Stimulated activated effector memory CD8-positive, alpha-beta T cell treated with anti-CD3 and anti-CD28 coated beads, Interleukin-12 subunit alpha, Interleukin-12 subunit beta, amount 100 ng/mL, for 72 hours (primary cell): ENCODE results near the gene RPL13A.
"Not testable (repeated sequence)": the region's sequence is repeated elsewhere in the genome, so short reads cannot be mapped to it uniquely, and the experiment has no call there.

ENCODE experiments used
- ATAC-seq: fragments of 150-1000 bp; cut with Tn5 transposase; 2 replicates; pipeline ENCODE4 v1.10.0; 2021
- DNase-seq, 2 donors: peaks; one replicate each; pipeline ENCODE4 v3.0.0; 2021 to 2022; ENCODE audit warnings: low spot score in 2 of 2
- H3K27ac Mint-ChIP-seq: one replicate; pipeline ENCODE4 v1.8.0; 2022; ENCODE audit warnings: mild to moderate bottlenecking, mixed read lengths
- H3K36me3 Mint-ChIP-seq: one replicate; pipeline ENCODE4 v1.8.0; 2022; ENCODE audit warnings: mild to moderate bottlenecking, mixed read lengths
- H3K4me1 Mint-ChIP-seq: one replicate; pipeline ENCODE4 v1.8.0; 2022; ENCODE audit warnings: mixed read lengths
- H3K4me3 Mint-ChIP-seq: one replicate; pipeline ENCODE4 v1.8.0; 2022; ENCODE audit warnings: mild to moderate bottlenecking, mixed read lengths
- H3K9me3 Mint-ChIP-seq: one replicate; pipeline ENCODE4 v1.8.0; 2022; ENCODE audit warnings: mixed read lengths

Gene RPL13A

GRCh38 chr19:49487277-49488045 lies at the start of gene RPL13A:
TSS of gene RPL13A (plus strand) at chr19:49487608. CDS start at chr19:49487630, 22 bp downstream.
- Mint-ChIP-seq H3K9me3 (no peaks in the 10 kb centered on the region), H3K36me3 (peaks cover 99% of the 10 kb centered on the region), H3K4me3 (peak within 1 kb of the TSS; percentile 93), H3K4me1 (peaks cover 60% of the 10 kb centered on the region), H3K27ac (peak within 1 kb of the TSS; percentile 100)
- DNase-seq (peak; percentile 99 to 100), ATAC-seq (peak; percentile 88)

DNA sequence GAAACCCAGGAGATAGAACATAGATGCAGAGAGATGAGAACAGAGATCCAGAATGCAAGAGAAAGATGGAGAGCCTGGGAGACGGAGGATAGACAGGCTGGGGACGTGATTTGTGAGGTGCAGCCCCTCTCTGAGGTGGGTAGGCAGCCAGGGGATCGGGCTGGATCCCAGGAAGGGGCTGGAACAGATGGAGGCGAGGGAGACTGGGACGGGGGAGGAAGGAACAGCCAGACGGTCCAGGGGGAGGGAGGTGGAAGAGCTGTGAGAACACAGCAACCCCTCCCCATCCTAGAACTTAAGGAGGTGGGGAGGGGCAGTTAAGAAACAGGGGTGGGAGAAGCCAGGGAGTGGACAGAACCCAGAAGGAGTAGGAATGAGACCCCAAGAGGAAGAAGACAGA lies 49.1 kb upstream of the RPL13A start:
- no peak overlapping the region for H3K4me3 Mint-ChIP-seq
- no peak overlapping the region for H3K27ac Mint-ChIP-seq
- peaks cover 51% of the 10 kb centered on the region for H3K4me1 Mint-ChIP-seq
- ATAC-seq (no peak), DNase-seq (no peak)
- no peaks in the 10 kb centered on the region for H3K9me3 Mint-ChIP-seq
- H3K36me3 Mint-ChIP-seq: peaks cover 8% of the 10 kb centered on the region

- Mint-ChIP-seq H3K27ac (no peak overlapping the region), H3K4me3 (no peak overlapping the region), H3K9me3 (no peaks in the 10 kb centered on the region), H3K36me3 (peaks cover 22% of the 10 kb centered on the region), H3K4me1 (peaks cover 60% of the 10 kb centered on the region)
- no peak for DNase-seq
- no peak for ATAC-seq
These were observed 47.6 kb upstream of the RPL13A start for GRCh38 chr19:49439836-49440235.

- Mint-ChIP-seq H3K4me3 (peak overlapping the region; percentile 74), H3K36me3 (peaks cover 22% of the 10 kb centered on the region), H3K27ac (no peak overlapping the region), H3K9me3 (no peaks in the 10 kb centered on the region), H3K4me1 (peaks cover 59% of the 10 kb centered on the region)
- ATAC-seq (no peak), DNase-seq (no peak)
These were observed 46.8 kb upstream of the RPL13A start for GRCh38 chr19:49440439-49441209.

- DNase-seq (no peak), ATAC-seq (no peak)
- peaks cover 53% of the 10 kb centered on the region for H3K4me1 Mint-ChIP-seq
- H3K4me3 Mint-ChIP-seq: peak within 1 kb of the TSS; percentile 74
- H3K36me3 Mint-ChIP-seq: peaks cover 22% of the 10 kb centered on the region
- no peaks in the 10 kb centered on the region for H3K9me3 Mint-ChIP-seq
- peak within 1 kb of the TSS; percentile 88 for H3K27ac Mint-ChIP-seq
These were observed 46.0 kb upstream of the RPL13A start, which contains the start of gene SLC17A7 for GRCh38 chr19:49441210-49441959. TSS of gene SLC17A7 (minus strand) at chr19:49441527. CDS start at chr19:49441379, 148 bp downstream.

DNA sequence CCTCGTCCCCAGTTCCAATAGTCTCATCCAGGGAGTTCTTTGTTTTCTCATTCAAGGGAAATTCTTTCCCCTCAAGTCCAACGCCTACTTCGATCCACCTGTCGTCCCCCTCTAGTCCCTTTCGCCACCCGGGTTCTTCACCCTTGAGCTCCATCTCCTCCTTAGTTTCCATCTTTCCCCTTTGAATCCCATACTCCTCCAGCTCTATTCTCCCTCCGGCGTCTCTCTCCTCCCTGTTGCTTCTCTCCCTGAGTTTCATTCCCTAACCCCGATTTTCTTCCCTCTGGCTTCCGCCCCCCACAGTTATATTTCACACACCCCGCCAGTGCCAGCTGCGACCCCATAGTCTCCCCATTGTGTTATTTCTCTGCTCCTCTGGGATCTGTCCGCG lies 45.5 kb upstream of the RPL13A start:
- Mint-ChIP-seq H3K36me3 (peaks cover 28% of the 10 kb centered on the region), H3K9me3 (no peaks in the 10 kb centered on the region), H3K4me3 (peak overlapping the region; percentile 74), H3K4me1 (peaks cover 49% of the 10 kb centered on the region), H3K27ac (peak overlapping the region; percentile 88)
- no peak for DNase-seq
- ATAC-seq: no peak

- H3K9me3 Mint-ChIP-seq: no peaks in the 10 kb centered on the region
- H3K4me3 Mint-ChIP-seq: peak overlapping the region; percentile 74
- peaks cover 45% of the 10 kb centered on the region for H3K4me1 Mint-ChIP-seq
- DNase-seq (peak in 1 of 2 donors; percentile 68), ATAC-seq (no peak)
- peak overlapping the region; percentile 88 for H3K27ac Mint-ChIP-seq
- peaks cover 32% of the 10 kb centered on the region for H3K36me3 Mint-ChIP-seq
These were observed 45.1 kb upstream of the RPL13A start for GRCh38 chr19:49442354-49442753.

DNA sequence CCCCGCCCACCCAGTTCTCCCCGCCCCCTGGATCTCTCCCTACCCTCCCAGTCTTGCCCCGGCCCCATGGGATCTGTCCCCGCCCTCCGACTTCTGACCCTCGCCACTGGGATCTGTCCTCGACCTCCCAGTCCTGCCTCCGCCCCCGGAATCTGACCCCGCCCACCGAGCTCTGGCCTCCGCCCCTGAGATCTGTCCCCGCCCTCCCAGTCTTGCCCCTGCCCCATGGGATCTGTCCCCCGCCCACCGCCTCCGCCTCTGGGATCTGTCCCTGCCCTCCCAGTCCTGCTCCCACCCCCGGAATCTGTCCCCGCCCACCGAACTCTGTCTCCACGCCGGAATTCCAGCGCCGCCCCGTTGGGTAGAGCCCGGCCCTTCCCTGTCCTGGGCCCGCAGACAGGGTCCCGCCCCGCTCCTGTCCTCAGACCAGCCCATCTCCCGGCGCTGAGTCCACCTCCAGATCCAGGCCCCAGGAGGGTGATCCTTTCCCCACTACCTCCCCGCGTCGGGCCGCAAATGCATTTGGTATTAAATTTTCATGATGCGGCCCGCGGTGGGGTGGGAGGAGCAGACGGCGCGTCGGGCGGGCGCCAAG lies 44.5 kb upstream of the RPL13A start:
- ATAC-seq (peak; percentile 38), DNase-seq (peak; percentile 50 to 86)
- peaks cover 42% of the 10 kb centered on the region for H3K4me1 Mint-ChIP-seq
- peak overlapping the region; percentile 74 for H3K4me3 Mint-ChIP-seq
- peaks cover 37% of the 10 kb centered on the region for H3K36me3 Mint-ChIP-seq
- H3K9me3 Mint-ChIP-seq: no peaks in the 10 kb centered on the region
- H3K27ac Mint-ChIP-seq: peak overlapping the region; percentile 88

DNA sequence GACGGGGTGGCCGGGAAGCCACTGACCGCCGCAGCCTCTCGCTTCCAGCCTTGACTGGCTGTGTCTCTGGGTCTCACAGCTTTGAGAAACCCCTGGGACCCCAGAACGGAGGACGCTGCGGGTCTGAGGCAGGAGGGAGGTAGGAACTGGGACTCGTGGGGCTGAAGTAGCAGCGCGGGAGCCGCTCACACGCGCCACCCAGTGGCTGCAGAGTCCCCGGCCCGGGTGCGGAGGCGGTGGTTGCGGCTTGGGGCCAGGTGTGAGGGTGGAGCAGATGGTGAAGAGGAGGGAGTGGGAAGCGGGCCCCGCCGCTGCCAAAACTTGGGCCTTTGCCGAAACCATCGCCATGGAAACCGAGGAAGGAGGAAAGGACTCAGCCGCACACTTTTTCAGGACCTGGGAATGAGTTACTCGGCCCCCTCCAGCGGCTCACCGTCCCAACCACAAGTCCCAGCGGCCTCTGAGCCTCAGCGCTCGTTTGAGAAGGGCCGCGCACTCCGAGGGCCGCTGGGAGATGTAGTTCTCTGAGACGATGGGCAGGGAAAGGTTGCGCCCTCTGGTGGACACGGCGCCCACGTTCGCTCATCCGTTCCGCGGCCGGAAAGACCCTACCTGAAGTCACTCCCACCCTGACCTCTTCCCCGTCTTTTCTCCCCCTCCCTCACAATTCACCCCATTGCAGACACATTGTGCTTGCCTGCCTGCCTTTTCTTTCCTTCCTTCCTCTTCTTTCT lies 43.9 kb upstream of the RPL13A start:
- Mint-ChIP-seq H3K27ac (peak overlapping the region; percentile 88), H3K36me3 (peaks cover 44% of the 10 kb centered on the region), H3K9me3 (no peaks in the 10 kb centered on the region), H3K4me1 (peaks cover 48% of the 10 kb centered on the region), H3K4me3 (peak overlapping the region; percentile 74)
- peak; percentile 97 to 99 for DNase-seq
- peak; percentile 92 for ATAC-seq

DNA sequence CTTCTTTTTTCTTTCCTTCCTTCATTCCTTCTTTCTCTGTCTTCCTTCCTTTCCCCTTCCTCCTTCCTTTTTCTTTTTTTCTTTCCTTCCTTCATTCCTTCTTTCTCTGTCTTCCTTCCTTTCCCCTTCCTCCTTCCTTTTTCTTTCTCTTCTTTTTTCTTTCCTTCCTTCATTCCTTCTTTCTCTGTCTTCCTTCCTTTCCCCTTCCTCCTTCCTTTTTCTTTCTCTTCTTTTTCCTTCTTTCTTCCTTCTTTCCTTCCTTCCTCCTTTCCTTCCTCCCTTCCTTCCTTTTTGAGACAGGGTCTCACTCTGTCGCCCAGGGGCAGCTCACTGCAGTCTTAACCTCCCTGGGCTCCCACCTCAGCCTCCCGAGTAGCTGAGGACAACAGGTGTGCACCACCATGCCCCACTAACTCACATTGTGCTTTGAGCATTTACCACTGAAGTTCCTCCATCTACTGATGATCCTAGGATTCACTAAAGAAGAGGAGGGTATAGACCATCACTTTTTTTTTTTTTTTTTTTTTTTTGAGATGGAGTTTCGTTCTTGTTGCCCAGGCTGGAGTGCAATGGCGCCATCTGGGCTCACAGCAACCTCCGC lies 43.2 kb upstream of the RPL13A start:
- not testable (repeated sequence) for DNase-seq, ATAC-seq, H3K9me3 Mint-ChIP-seq
- Mint-ChIP-seq H3K4me1 (peaks cover 54% of the 10 kb centered on the region), H3K36me3 (peaks cover 50% of the 10 kb centered on the region), H3K27ac (peak overlapping the region; percentile 88), H3K4me3 (peak overlapping the region; percentile 74)

GRCh38 chr19:49445997-49446396 lies 41.4 kb upstream of the RPL13A start:
- Mint-ChIP-seq H3K4me1 (peaks cover 59% of the 10 kb centered on the region), H3K27ac (peak overlapping the region; percentile 17)
- no peak for ATAC-seq

DNA sequence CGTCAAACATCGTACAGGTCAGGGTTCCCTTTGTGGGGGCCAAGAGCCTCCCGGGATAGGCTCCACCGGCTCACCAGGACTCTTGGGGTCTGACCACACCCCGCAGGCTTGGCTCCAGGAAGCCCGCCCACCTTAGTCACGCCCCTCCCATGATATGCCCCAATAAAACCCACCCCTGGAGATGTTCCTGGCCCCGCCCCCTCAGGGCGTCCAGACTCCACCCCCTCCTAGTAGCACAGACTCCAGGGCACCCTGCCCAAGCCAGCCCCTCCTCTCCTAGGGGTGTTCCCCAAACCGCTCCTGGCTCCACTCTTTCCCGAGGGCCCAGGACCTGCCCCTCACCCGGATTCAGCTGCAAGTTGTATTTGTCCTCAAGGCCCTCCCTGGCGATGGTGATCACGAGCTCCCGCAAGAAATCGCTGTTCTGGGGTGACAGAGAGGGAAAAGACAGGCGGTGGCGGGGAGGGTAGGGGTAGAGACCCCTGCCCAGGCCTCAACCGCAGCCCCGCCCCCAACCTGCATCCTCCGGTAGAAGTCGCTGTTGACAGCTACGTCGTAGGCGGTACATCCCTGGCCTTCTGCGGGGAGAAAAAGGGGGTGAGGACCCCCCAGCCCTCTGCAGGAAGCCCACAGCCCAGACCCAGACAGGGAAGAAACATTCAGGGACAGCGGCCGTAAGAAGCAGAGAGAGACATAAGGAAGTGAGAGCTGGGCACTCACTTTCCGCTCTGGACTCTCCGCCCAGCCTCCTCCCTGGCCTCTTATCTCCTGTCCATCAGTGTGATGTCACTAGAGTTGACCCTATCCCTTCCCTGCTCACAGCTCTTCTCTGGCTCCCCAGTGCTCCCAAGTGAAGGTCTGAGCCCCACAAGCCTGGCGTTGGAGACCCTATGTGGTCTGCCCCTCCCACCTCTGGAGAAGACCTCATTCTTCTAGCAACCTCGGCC lies 39.6 kb upstream of the RPL13A start:
- Mint-ChIP-seq H3K36me3 (peaks cover 78% of the 10 kb centered on the region), H3K27ac (peak overlapping the region; percentile 87), H3K9me3 (no peaks in the 10 kb centered on the region), H3K4me3 (no peak overlapping the region), H3K4me1 (peaks cover 51% of the 10 kb centered on the region)
- DNase-seq (no peak), ATAC-seq (no peak)

More at GRCh38 chr19:49445997-49446396, 41.4 kb upstream of the RPL13A start:
- DNase-seq: no peak
- no peak overlapping the region for H3K4me3 Mint-ChIP-seq
- H3K36me3 Mint-ChIP-seq: peaks cover 68% of the 10 kb centered on the region
- H3K9me3 Mint-ChIP-seq: no peaks in the 10 kb centered on the region

DNA sequence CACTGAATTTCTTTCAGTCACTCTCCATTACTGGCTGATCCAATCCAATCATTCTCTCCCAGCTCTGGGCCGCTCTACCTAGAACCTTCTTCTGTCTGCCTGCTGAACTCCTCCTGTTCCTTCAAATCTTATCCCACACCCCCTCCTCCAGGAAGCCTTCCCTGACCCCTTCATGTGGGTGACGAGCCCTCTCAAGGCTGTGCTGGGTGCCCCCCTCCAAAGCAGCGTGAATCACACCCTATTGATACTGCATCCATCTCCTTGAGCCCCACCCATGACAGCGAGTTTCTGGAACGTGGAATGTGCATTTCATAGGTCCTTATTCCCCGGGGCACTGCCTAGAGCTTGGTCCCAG lies 39.0 kb upstream of the RPL13A start:
- peak overlapping the region; percentile 91 for H3K4me3 Mint-ChIP-seq
- ATAC-seq (no peak), DNase-seq (no peak)
- no peaks in the 10 kb centered on the region for H3K9me3 Mint-ChIP-seq
- peaks cover 55% of the 10 kb centered on the region for H3K4me1 Mint-ChIP-seq
- H3K36me3 Mint-ChIP-seq: peaks cover 78% of the 10 kb centered on the region
- H3K27ac Mint-ChIP-seq: peak overlapping the region; percentile 87
